ENCODE results near the gene OPN1LW.

Gene OPN1LW

GRCh38 chrX:154136627-154137161, 7.3 kb upstream of the OPN1LW start:
- Histone ChIP-seq H2BK5ac (ENCODE audit: low read length) (no peak overlapping the region), H3K36me3 (ENCODE audit: control insufficient read depth, insufficient read depth, low read length) (no peaks in the 10 kb centered on the region), H3K4me3 (ENCODE audit: low read length) (no peak overlapping the region), H3K4me2 (ENCODE audit: low read length) (no peak overlapping the region), H2BK15ac (replicated peaks; ENCODE audit: low read depth) (no peak overlapping the region), H3K9ac (ENCODE audit: low read length) (no peak overlapping the region), H3K27ac (ENCODE audit: low read depth, low read length) (no peak overlapping the region), H3K79me1 (ENCODE audit: low read length) (no peaks in the 10 kb centered on the region), H3K4ac (ENCODE audit: low read depth, low read length) (no peak overlapping the region), H3K79me2 (ENCODE audit: control insufficient read depth, insufficient read depth, low read length) (no peaks in the 10 kb centered on the region), H3K23ac (ENCODE audit: low read length) (no peak overlapping the region), H4K8ac (ENCODE audit: low read depth, low read length) (no peak overlapping the region), H3K56ac (ENCODE audit: low read length) (peak overlapping the region; percentile 67), H2AK5ac (ENCODE audit: low read length) (no peak overlapping the region), H4K5ac (ENCODE audit: low read length) (no peak overlapping the region), H2BK120ac (ENCODE audit: low read depth, low read length) (no peak overlapping the region), H3K27me3 (ENCODE audit: insufficient read depth, low read length, poor library complexity) (no peaks in the 10 kb centered on the region), H3K18ac (ENCODE audit: low read length) (no peak overlapping the region), H3K4me1 (ENCODE audit: control insufficient read depth, low read depth, low read length) (no peaks in the 10 kb centered on the region)
- DNase-seq, result peak; percentile 85
- no CpG with 5 or more reads among the region's 44 CpGs for WGBS (ENCODE audit: extremely low coverage, insufficient coverage, low lambda C conversion rate)

GRCh38 chrX:154138857-154139256, 5.2 kb upstream of the OPN1LW start:
- Histone ChIP-seq H3K79me1 (ENCODE audit: low read length) (no peaks in the 10 kb centered on the region), H3K9ac (ENCODE audit: low read length) (no peak overlapping the region), H3K56ac (ENCODE audit: low read length) (no peak overlapping the region), H3K4me1 (ENCODE audit: control insufficient read depth, low read depth, low read length) (no peaks in the 10 kb centered on the region), H3K23ac (ENCODE audit: low read length) (no peak overlapping the region), H4K5ac (ENCODE audit: low read length) (no peak overlapping the region), H3K79me2 (ENCODE audit: control insufficient read depth, insufficient read depth, low read length) (no peaks in the 10 kb centered on the region), H2AK5ac (ENCODE audit: low read length) (no peak overlapping the region), H3K27ac (ENCODE audit: low read depth, low read length) (no peak overlapping the region), H3K18ac (ENCODE audit: low read length) (no peak overlapping the region), H4K8ac (ENCODE audit: low read depth, low read length) (no peak overlapping the region), H3K4me2 (ENCODE audit: low read length) (no peak overlapping the region), H2BK5ac (ENCODE audit: low read length) (no peak overlapping the region), H3K4me3 (ENCODE audit: low read length) (no peak overlapping the region), H2BK15ac (replicated peaks; ENCODE audit: low read depth) (no peak overlapping the region), H3K4ac (ENCODE audit: low read depth, low read length) (no peak overlapping the region), H2BK120ac (ENCODE audit: low read depth, low read length) (no peak overlapping the region), H3K36me3 (ENCODE audit: control insufficient read depth, insufficient read depth, low read length) (no peaks in the 10 kb centered on the region), H3K27me3 (ENCODE audit: insufficient read depth, low read length, poor library complexity) (no peaks in the 10 kb centered on the region)
- WGBS (ENCODE audit: extremely low coverage, insufficient coverage, low lambda C conversion rate), result no CpG with 5 or more reads among the region's 10 CpGs
- DNase-seq, result no peak

- Histone ChIP-seq H3K4ac (ENCODE audit: low read depth, low read length) (no peak overlapping the region), H2AK5ac (ENCODE audit: low read length) (no peak overlapping the region), H3K4me3 (ENCODE audit: low read length) (no peak overlapping the region), H3K79me2 (ENCODE audit: control insufficient read depth, insufficient read depth, low read length) (no peaks in the 10 kb centered on the region), H3K27me3 (ENCODE audit: insufficient read depth, low read length, poor library complexity) (no peaks in the 10 kb centered on the region), H3K4me2 (ENCODE audit: low read length) (no peak overlapping the region), H3K4me1 (ENCODE audit: control insufficient read depth, low read depth, low read length) (no peaks in the 10 kb centered on the region), H2BK15ac (replicated peaks; ENCODE audit: low read depth) (no peak overlapping the region), H2BK120ac (ENCODE audit: low read depth, low read length) (no peak overlapping the region), H3K23ac (ENCODE audit: low read length) (no peak overlapping the region), H2BK5ac (ENCODE audit: low read length) (no peak overlapping the region), H3K27ac (ENCODE audit: low read depth, low read length) (no peak overlapping the region), H3K56ac (ENCODE audit: low read length) (no peak overlapping the region), H3K36me3 (ENCODE audit: control insufficient read depth, insufficient read depth, low read length) (no peaks in the 10 kb centered on the region), H4K5ac (ENCODE audit: low read length) (no peak overlapping the region), H3K18ac (ENCODE audit: low read length) (no peak overlapping the region), H3K79me1 (ENCODE audit: low read length) (no peaks in the 10 kb centered on the region), H4K8ac (ENCODE audit: low read depth, low read length) (no peak overlapping the region), H3K9ac (ENCODE audit: low read length) (no peak overlapping the region)
- no CpG with 5 or more reads among the region's 12 CpGs for WGBS (ENCODE audit: extremely low coverage, insufficient coverage, low lambda C conversion rate)
- DNase-seq, result no peak
These were observed 3.8 kb upstream of the OPN1LW start for GRCh38 chrX:154140206-154140605.

- H3K4ac ChIP-seq (ENCODE audit: low read depth, low read length), result no peak overlapping the region
- H3K56ac ChIP-seq (ENCODE audit: low read length), result no peak overlapping the region
- H3K27me3 ChIP-seq (ENCODE audit: insufficient read depth, low read length, poor library complexity), result no peaks in the 10 kb centered on the region
- H2AK5ac ChIP-seq (ENCODE audit: low read length), result no peak overlapping the region
- H3K79me2 ChIP-seq (ENCODE audit: control insufficient read depth, insufficient read depth, low read length), result no peaks in the 10 kb centered on the region
- H2BK15ac ChIP-seq (replicated peaks; ENCODE audit: low read depth), result no peak overlapping the region
- H3K79me1 ChIP-seq (ENCODE audit: low read length), result no peaks in the 10 kb centered on the region
- no peak overlapping the region for H3K27ac ChIP-seq (ENCODE audit: low read depth, low read length)
- H3K4me2 ChIP-seq (ENCODE audit: low read length), result no peak overlapping the region
- H2BK120ac ChIP-seq (ENCODE audit: low read depth, low read length), result no peak overlapping the region
- H3K4me1 ChIP-seq (ENCODE audit: control insufficient read depth, low read depth, low read length), result no peaks in the 10 kb centered on the region
- H2BK5ac ChIP-seq (ENCODE audit: low read length), result no peak overlapping the region
- no CpG with 5 or more reads among the region's 10 CpGs for WGBS (ENCODE audit: extremely low coverage, insufficient coverage, low lambda C conversion rate)
- H4K5ac ChIP-seq (ENCODE audit: low read length), result no peak overlapping the region
- H3K23ac ChIP-seq (ENCODE audit: low read length), result no peak overlapping the region
- DNase-seq, result no peak
- H3K9ac ChIP-seq (ENCODE audit: low read length), result no peak overlapping the region
- no peak overlapping the region for H3K18ac ChIP-seq (ENCODE audit: low read length)
- no peak overlapping the region for H3K4me3 ChIP-seq (ENCODE audit: low read length)
- H4K8ac ChIP-seq (ENCODE audit: low read depth, low read length), result no peak overlapping the region
- H3K36me3 ChIP-seq (ENCODE audit: control insufficient read depth, insufficient read depth, low read length), result no peaks in the 10 kb centered on the region
These were observed 3.3 kb upstream of the OPN1LW start for GRCh38 chrX:154140742-154141141.

GRCh38 chrX:154142386-154142785, 1.7 kb upstream of the OPN1LW start:
- Histone ChIP-seq H4K5ac (ENCODE audit: low read length) (no peak overlapping the region), H3K4me1 (ENCODE audit: control insufficient read depth, low read depth, low read length) (no peaks in the 10 kb centered on the region), H3K36me3 (ENCODE audit: control insufficient read depth, insufficient read depth, low read length) (no peaks in the 10 kb centered on the region), H3K27me3 (ENCODE audit: insufficient read depth, low read length, poor library complexity) (no peaks in the 10 kb centered on the region), H2BK120ac (ENCODE audit: low read depth, low read length) (no peak overlapping the region), H2AK5ac (ENCODE audit: low read length) (no peak overlapping the region), H3K4me2 (ENCODE audit: low read length) (no peak overlapping the region), H3K4ac (ENCODE audit: low read depth, low read length) (no peak overlapping the region), H3K9ac (ENCODE audit: low read length) (no peak overlapping the region), H2BK15ac (replicated peaks; ENCODE audit: low read depth) (no peak overlapping the region), H2BK5ac (ENCODE audit: low read length) (no peak overlapping the region), H3K27ac (ENCODE audit: low read depth, low read length) (no peak overlapping the region), H3K79me1 (ENCODE audit: low read length) (no peaks in the 10 kb centered on the region), H3K56ac (ENCODE audit: low read length) (no peak overlapping the region), H3K79me2 (ENCODE audit: control insufficient read depth, insufficient read depth, low read length) (no peaks in the 10 kb centered on the region), H3K4me3 (ENCODE audit: low read length) (no peak overlapping the region), H3K23ac (ENCODE audit: low read length) (no peak overlapping the region), H4K8ac (ENCODE audit: low read depth, low read length) (no peak overlapping the region), H3K18ac (ENCODE audit: low read length) (no peak overlapping the region)
- DNase-seq, result no peak
- no CpG with 5 or more reads among the region's 8 CpGs for WGBS (ENCODE audit: extremely low coverage, insufficient coverage, low lambda C conversion rate)

All from mesendoderm (in vitro differentiated cells).